Measurements from ENCODE around the gene GART.
"Not testable (repeated sequence)": the region's sequence is repeated elsewhere in the genome, so short reads cannot be mapped to it uniquely, and the experiment has no call there.

Gene GART

DNA sequence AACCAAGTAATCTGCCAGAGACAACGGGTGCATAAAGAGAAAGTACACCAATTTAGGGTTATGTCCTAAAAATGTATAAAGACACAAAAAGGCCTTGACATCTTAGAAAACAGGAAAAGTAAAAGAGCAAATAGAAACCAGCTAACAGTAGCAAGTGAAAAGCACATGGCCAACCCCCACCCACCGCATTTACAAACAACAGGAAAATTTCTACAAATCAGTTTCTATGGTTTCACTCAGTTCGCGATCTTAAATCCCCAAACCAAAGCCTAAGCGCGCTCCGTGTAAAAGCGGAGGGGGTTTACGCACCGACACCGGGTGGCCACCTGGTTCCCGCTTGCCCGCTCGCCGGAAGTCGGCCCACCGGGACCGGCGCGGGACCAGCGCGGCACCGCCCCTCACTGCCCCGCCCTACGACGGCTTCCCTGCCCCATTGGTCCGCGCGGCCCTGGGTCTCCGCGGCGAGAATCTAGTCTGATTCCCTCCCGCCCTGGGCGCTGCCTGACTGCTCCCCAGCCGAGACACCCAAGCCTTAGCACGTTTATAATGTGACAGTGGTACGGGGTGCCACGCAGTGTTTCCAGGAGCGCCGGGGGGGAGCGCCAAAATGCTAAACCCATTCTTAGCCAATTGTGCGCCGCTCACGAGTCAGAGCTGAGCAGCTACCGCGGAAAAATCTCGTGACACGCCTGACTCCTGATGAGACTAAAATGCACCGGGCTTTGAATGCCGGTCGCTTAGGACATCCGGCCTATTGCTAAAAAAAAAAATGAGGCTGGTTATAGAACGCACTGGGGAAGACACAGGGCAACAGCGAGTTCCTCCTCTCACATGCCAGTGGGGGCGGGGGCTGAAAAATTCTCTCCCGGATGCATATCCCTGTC is at the start of gene GART:
TSS of gene GART (minus strand) at position 362 of the 884 bp plus-strand sequence. CDS start 2,802 bp downstream, outside the sequence.
- DNase-seq: peak; percentile 80 to 81

GRCh38 chr21:33588485-33589335 is 46.8 kb upstream of the GART start, which contains the start of gene DONSON:
Gene DONSON (minus strand): TSS chr21:33588684. CDS start chr21:33588641, 43 bp downstream.
- DNase-seq: peak; percentile 79 to 89

- DNase-seq: peak in 1 of 2 experiments; percentile 15
Observed at GRCh38 chr21:33587792-33588484, 46.0 kb upstream of the GART start.

DNA sequence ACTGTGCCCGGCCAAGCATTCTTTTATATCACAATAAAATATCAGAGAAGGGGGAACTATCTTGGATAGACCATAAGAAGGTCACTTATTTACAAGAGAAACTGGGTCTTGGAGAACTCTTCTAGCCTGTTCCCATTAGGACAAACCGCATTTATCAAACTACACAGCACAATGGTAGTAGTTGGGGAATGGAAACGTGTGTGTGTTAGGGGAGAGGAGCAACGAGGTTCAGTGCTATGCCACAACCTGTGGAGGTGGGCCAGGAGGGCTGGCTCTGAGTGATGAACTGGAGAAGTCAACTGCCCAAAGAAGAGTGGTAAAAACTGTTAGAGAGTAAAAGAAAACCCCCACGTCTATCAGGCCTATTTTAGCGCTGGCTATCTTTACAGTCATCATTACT is 45.0 kb upstream of the GART start:
- DNase-seq: no peak

DNA sequence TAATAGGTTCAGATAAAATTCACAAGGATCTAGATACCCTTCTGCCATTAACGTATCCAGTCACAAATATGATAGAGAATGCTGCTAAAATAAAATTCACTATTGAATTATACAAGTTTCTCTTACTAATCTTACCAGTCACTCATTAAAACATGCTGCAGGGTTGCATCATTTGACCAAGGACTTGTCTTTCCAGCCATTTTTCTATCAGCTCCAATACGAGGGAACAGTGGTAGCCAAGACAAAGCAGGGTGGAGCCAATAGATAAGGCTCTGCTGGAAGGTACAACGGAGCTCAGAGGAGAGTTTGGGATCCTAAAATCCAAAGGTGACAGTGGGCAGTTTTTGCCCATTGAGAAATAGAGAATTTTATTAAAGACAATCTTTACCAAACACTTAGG is 42.5 kb upstream of the GART start:
- DNase-seq: no peak

DNA sequence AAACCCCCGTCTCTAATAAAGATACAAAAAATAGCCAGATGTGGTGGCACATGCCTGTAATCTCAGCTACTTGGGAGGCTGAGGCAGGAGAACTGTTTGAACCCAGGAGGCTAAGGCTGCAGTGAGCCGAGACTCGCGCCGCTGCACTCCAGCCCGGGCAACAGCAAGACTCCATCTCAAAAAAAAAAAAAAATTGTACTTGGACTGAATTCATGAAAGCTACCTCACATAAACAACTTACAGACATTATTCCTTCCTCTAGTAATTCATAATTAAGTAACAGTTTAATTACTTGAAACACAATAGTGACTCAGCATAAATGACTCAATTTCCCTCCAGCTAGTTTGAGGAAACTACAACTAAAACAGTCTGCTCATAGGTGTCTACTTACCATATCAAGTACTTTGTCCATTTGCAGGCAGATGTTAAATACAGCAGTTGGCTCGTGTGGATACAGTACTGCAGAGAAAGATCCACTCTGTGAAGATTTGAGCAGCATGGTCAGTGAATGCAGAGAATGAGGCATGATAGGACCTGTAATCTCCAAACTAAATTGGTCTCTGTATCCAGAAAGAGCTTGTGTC is 37.1 kb upstream of the GART start:
- no peak for DNase-seq

DNA sequence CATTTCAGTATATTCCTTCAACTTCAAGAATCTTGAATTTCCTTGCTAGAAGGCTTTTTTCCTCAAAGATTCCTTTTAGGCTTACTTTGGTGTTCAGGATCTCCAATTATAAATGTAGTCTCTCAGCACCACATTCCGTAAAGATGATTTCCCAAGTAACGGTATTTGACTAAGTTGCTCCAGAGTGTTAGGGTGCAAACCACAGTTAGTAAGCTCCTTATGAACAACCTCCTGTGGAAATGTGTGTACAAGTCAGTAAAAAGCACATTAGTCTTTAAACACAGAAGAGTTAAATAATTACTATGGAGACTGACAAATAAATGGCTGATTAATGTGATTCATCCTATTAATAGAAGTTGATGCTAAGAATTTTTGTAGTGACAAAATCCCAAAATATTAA is 36.3 kb upstream of the GART start:
- no peak for DNase-seq

GRCh38 chr21:33576741-33577141 is 34.8 kb upstream of the GART start:
- DNase-seq: not testable (repeated sequence)

DNA sequence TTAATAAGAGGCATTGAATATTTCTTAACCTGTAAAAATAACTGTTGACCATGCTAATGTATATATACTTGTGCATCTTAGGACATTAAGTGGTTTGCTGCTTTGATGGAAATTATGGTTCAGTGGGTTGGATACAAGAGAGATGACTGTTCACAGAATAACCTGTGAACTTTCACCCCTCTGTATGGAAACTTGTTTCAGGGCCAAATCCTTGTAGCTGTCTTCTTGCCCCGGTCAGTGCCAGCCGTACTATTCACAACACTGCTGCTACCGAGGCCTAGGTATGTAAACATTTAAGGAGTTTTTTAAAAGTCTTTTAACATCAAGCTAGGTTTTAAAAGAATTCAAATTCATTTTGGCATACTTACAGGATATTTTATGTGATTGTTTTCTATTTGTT is 30.4 kb upstream of the GART start:
- DNase-seq: no peak

GRCh38 chr21:33569991-33570390 is 28.1 kb upstream of the GART start:
- DNase-seq: no peak

DNA sequence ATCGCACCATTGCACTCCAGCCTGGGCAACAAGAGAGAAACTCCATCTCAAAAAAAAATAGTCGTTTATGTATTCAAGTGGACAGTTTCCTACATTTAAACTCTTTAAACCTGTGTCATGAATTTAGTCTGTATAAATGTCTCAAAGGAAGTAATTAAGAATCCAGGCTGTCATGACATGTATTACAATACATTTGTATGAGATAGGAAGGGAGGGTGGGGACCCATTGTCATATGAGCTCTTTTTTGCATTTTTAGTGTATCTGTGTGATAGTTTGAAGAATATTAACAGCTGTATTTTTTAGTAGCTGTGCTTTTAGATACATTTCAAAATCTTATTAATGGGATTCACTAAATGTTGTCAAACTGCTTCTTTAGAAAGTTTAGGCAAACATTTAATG is 26.5 kb upstream of the GART start:
- DNase-seq: no peak

- DNase-seq: no peak
Observed at GRCh38 chr21:33567914-33568313, 26.0 kb upstream of the GART start.

- DNase-seq: no peak
Observed at GRCh38 chr21:33566514-33566913, 24.6 kb upstream of the GART start.

GRCh38 chr21:33562389-33562788 is 20.5 kb upstream of the GART start:
- no peak for DNase-seq

GRCh38 chr21:33561373-33561772 is 19.5 kb upstream of the GART start:
- no peak for DNase-seq

- DNase-seq: no peak
Observed at GRCh38 chr21:33560965-33561364, 19.0 kb upstream of the GART start.

DNA sequence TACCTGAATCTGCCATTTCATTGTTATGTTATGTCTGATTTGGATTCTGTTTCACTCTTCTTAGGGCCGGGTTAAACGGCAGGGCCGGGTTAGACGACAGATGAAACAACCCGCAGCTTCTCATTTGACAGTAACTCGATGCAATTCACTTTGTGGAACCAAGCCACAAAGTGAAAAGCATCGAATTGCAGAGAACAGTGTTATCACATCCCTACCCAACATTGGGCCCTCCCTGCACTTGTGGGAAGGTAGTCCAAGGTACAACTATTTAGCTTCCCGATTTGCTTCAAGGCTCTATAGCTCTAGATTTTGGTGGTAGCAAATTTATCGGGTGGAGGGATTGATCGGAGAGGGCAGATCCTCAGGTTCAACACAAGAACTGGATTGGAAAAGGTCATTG is 17.9 kb upstream of the GART start:
- no peak for DNase-seq

GRCh38 chr21:33558777-33559421 is 17.0 kb upstream of the GART start:
- DNase-seq: no peak

DNA sequence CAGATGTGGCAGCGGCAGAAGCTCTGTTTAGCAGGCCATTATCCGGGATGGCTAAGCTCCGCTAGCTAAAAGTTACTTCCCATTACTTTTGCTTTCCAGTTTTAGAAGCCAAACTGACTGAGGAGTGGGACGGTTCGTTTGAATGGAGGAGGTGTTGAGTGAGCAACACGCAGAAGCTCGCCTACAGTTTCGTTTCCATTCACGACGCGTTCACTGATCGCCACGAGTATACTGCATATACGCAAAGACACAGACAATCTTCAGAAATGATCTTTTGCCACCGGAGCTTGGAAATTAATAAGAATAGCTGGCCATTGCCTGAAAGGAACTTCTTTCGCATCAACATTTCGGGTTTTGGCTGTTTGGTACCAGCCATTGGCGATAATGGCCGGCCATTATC is 15.5 kb upstream of the GART start:
- no peak for DNase-seq

- no peak for DNase-seq
Observed at GRCh38 chr21:33554982-33555344, 13.0 kb upstream of the GART start.

DNA sequence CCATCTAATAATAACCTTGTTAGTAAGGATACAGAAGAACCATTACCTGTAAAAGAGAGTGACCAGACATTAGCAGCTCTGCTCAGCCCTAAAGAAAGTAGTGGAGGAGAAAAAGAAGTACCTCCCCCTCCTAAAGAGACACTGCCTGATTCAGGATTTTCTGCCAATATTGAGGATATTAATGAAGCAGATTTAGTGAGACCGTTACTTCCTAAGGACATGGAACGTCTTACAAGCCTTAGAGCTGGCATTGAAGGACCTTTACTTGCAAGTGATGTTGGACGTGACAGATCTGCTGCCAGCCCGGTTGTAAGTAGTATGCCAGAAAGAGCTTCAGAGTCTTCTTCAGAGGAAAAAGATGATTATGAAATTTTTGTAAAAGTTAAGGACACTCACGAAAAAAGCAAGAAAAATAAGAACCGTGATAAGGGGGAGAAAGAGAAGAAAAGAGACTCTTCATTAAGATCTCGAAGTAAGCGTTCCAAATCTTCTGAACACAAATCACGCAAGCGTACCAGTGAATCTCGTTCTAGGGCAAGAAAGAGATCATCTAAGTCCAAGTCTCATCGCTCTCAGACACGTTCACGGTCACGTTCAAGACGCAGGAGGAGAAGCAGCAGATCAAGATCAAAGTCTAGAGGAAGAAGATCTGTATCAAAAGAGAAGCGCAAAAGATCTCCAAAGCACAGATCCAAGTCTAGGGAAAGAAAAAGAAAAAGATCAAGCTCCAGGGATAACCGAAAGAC is 12.5 kb upstream of the GART start:
- no peak for DNase-seq
